MM.1S (cell line): ENCODE results near the gene BCAS4.

Source experiments
- CTCF ChIP-seq: fragments of 300-600 bp; sonication (generic); IDR thresholded peaks from 2 replicates; pipeline ENCODE4 v1.5.1; 2016; ENCODE audit warnings: antibody characterized with exemption, low read length, mixed read lengths
- EZH2 ChIP-seq: fragments of 300-600 bp; sonication (generic); optimal IDR thresholded peaks from 2 replicates; pipeline ENCODE3; 2017; ENCODE audit warnings: low read depth, mild to moderate bottlenecking, antibody characterized with exemption, low read length, mixed read lengths
- EZH2phosphoT487 ChIP-seq: fragments of 300-600 bp; sonication (generic); IDR thresholded peaks from 2 replicates; pipeline ENCODE4 v1.6.1; 2018; ENCODE audit warnings: antibody characterized with exemption, low read length

GRCh38 chr20:50750145-50750671, 44.7 kb upstream of the BCAS4 start:
- no peak for TF ChIP-seq CTCF
- no peak for TF ChIP-seq EZH2phosphoT487
- TF ChIP-seq EZH2, result no peak
